ENCODE data around the gene NID1. TPM values are rescaled to one million over a fixed set of nuclear protein-coding genes. Genes with fewer than 3 reads are reported as not detected.

NID1 gene
- total RNA-seq, 1 donor from 2014 or later = 89.4 TPM

DNA sequence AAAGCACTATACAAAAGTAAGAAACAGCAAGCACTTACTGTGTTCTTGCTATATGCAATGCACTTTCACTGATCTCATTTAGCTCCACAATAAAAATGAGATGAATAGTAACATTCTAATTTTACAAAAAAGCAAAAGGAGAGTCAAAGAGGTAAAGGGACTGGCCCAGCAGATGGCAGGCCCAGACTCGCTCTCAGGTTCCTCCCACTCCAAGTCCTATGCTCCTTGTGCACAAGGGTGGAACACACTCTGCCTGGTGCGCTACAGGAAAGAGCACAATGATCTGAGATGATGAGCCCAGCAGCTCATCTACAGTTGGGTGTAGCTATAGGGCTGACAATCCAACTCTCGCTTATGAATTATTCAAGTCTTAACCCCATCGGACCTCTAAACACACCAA is 104.1 kb downstream of the NID1 start:
- DNase-seq (ENCODE audit: low spot score) = no peak

DNA sequence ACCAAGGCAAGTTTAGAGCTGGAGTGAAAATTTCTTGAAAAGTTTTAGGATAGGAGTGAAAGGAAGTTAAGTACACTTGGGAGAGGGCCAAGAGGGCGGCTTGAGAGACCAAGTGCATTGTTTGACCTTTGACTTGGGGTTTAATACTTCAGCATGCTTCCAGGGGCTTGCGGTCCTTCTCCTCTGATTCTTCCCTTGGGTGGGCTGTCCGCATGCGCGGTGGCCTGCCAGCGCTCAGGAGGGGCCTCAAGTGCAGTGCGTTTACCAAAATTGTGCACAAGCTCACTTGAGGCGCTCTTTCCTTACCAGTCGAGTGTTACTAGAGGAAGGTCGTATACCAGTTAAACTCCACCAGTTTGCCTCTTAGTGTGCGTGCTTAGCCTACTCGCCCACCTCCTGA is 106.9 kb downstream of the NID1 start:
- DNase-seq (ENCODE audit: low spot score) = no peak

GRCh38 chr1:235955777-235956176 is 109.1 kb downstream of the NID1 start:
- no peak for DNase-seq (ENCODE audit: low spot score)

DNA sequence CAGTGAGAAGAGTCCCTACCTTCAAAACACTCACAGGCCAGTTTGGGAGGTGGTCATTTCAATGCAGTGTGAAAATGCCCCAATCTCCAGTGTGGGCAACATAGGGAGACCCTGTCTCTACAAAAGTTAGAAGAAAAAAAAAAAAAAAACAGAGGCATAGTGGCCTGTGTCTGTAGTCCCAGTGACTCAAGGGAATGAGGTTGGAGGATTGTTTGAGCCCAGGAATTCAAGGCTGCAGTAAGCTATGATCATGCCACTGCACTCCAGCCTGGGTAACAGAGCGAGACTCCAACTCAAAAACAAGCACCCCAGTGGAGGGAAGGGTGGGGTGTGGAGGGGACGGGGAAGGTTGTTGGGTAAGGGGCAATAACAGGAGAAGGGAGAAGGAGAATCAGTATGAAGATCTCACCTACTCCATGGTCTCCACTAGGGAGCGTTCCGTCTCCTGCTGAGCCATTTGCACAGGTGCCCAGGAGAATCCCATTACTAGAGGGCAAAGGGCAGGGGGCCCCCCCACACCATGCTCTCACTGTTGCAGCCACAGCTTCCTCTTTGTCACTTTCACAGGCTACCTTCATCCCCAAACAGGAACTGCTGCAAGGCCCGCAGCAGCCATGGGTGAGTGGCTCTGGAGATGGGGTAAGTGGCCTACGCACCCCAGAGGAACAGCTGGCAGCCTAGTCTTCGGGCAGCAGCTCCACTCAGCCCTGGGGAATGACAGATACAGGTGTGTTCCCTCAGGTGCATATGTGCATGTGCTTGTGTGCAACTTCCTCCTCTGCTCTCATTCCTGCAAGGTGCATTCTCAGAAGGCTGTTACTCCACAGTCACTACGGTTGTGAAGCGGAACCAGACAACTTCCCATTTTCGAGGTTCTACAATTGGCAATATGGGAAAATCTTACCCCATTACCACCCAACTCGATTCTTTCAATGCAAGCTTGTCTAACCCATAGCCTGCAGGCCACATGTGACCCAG is 110.3 kb downstream of the NID1 start:
- no peak for DNase-seq (ENCODE audit: low spot score)

DNA sequence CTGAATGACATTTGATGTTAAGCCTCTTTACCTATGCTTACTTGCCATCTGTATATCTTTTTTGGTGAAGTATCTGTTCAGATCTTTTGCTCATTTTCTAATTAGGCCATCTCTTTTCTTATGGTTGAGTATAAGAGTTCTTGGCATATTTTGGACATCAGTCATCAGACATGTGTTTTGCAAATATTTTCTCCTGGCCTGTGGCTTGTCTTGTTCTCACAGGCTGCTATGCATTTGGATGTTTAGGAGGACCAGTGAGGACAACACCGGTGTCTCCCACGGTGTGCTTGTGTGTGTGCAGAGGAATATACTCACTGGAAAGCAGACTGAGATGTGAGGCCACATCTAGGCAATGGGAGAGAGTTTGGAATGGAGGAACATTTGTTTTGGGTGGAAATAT is 111.1 kb downstream of the NID1 start:
- DNase-seq (ENCODE audit: low spot score) = no peak

GRCh38 chr1:235952950-235953615 is 111.8 kb downstream of the NID1 start:
- no peak for DNase-seq (ENCODE audit: low spot score)

- DNase-seq (ENCODE audit: low spot score) = no peak
Measured at GRCh38 chr1:235951661-235952060, 113.2 kb downstream of the NID1 start.

- no peak for DNase-seq (ENCODE audit: low spot score)
Measured at GRCh38 chr1:235950318-235950717, 114.6 kb downstream of the NID1 start.

DNA sequence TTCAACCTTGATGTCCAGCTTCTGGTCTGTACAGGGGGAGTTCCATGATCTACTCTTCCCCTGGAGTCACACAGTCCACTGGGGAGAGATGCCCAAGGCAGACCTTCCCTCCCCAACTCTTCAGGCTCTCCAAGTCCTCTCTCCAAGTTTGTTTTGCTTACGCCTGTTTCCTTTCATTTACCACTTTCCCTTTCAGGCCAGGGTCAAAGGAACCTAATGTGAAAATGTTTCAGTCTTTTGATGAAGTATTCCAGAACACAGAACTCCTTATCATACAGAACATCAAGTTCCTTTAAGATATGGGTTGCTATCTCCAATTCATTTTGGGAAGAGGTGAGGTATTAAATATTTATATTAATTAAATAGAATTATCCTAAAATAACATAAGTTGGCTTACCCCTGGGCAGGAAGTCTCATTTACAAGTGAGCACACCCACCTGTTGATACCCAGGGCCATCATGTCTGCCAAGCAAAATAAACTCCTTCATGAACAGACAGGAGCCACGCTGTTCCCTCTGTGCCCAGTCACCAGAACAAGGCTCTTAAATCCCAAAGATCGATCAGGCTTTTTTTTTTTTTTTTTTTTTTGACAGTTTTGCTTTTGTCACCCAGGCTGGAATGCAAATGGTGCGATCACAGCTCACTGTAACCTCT is 116.0 kb downstream of the NID1 start:
- no peak for DNase-seq (ENCODE audit: low spot score)

GRCh38 chr1:235947989-235948388 is 116.9 kb downstream of the NID1 start:
- DNase-seq (ENCODE audit: low spot score) = no peak

DNA sequence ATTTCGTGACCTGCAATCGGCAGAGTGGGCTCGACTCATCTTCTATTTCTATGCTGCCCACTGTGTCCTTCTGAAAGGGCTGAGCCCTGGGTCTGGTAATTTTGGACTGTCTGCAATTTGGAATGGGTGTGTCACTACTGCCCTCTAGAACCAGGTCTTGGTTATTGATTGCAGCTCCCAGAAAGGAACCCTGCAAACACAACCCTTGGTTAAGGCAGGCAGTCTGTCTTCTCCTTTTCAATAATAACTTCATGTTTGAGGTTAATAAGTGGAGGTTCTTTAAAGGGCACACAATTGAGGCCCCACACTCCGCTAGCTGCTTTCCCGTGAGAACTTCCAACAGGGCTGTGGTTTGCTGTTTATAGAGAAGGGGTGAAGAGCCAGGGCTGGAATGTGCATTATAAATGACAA is 118.3 kb downstream of the NID1 start:
- DNase-seq (ENCODE audit: low spot score) = no peak

GRCh38 chr1:235945775-235946570 is 118.9 kb downstream of the NID1 start:
- DNase-seq (ENCODE audit: low spot score) = no peak

DNA sequence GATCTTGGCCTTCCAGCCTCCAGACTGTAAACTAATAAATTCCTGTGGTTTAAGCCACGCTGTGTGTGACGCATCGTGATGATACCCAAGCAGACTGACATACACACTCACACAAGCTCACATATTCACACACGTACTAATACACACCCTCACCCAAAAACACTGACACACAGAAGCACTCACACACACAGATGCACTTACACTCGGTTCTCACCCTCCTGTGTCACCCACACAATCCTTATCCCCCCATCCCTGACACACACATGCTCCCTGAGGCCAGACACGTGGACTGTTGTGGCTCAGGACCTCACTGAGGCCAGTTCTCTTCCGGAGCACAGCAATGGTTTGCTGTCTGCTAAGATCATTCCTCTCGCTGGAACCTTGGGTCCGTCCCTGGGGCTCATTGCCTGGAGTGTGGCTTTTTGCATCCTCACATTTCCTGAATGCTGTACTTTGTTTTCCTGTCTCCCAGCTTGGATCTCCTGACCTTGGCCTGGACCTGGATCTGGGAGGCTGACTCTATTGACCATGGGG is 121.2 kb downstream of the NID1 start:
- no peak for DNase-seq (ENCODE audit: low spot score)

- no peak for DNase-seq (ENCODE audit: low spot score)
Measured at GRCh38 chr1:235942979-235943575, 121.8 kb downstream of the NID1 start.

DNA sequence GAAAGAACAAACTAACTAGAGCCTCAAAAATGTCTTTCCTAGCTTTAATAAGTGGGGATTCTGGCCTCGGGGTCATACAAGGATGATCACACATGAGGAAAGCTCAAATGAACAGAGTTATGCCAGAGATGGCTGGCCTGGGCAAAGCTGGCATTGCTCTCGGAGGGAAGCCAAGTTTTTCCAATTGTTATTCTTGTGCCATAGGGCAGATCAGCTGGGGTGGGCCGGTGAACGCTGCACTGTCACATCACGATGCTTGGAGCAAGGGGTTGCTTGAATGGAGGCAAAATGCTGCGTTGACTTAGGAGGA is 122.3 kb downstream of the NID1 start:
- no peak for DNase-seq (ENCODE audit: low spot score)

DNA sequence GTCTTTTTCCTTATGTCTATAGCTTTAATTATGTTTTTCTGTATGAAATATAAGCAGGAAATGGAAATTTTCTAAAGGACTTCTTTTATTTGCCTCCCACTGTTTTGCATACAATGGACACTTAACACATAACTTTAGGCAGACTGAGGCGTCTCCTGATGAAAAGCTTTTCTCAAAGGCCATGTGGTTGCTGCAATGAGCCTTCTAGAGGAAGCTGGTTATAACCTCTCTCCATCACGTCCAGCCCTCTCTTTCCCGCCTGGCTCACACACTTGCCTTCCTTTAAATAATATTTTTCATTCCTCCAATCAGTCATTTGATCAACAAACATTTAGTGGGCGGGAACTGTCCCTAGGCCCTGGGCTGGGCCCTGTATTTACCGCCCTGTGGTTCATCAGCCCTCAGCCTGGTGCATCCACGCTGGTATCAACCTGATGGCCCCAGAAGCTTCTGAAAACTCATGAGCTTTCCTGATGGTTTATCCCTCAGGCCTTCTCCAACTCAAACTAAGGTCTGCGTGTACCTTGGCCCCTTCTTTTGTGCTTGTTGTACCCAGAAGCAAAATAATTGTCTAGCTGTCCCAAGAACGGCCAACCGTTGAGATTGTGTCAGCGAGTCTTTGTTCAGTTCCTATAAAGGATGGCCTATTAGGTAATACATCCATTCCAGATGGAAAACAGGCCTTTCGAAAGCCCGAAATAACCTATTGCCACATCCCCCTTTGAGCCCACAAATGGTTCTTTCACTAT is 122.8 kb downstream of the NID1 start:
- DNase-seq (ENCODE audit: low spot score) = no peak

- no peak for DNase-seq (ENCODE audit: low spot score)
Measured at GRCh38 chr1:235940285-235940684, 124.6 kb downstream of the NID1 start.

DNA sequence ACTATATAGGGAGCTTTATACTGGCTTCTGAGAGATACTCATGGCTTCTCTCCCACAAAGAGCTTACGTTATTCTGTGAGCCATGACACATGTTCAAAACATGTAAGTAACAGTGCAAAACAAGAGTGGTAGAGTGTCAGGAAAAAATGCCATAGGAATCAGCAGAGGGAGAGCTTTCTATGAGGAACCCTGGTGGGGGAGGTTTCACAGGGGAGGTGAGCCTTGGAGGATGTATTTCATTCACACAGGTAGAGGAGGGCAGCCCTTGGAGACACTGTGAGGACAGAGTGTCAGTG is 125.5 kb downstream of the NID1 start:
- no peak for DNase-seq (ENCODE audit: low spot score)

DNA sequence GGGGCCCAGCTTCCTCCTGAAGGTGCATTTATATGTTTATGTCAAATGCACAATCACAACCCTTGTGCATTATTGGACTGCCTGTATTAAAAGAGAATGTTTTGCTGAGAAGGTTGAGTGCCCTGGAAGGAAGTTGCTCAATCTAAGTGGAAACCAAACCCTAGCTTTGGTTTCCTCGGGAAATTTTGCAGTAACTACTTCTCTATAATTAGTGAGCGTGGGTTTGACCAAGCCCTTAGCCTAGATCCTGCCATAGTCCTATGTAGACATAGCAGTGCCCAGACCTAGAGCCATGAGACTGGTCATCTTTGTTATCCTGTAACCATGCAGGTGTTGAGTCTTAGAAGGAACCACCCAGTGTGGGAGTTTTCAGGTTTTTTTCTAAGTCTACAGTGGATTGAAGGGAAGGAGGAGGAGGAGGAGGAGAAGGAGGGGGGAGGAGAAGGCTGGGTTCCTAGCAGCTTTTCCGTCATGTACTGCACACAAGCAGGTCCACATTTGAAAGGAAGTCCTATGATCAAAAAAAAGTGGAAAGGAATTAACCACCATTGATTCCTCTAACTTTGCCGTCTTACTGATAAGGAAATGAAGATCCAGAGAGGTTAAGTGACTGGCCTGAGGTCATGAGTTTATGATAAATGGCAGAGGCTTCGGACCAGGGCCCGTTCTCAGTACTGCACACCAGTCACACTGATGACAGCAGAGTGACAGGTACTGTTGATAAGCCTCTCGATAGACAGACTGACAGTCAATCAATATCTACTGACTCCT is 126.0 kb downstream of the NID1 start:
- no peak for DNase-seq (ENCODE audit: low spot score)

GRCh38 chr1:235937123-235937522 is 127.8 kb downstream of the NID1 start:
- DNase-seq (ENCODE audit: low spot score) = no peak

Measured in mucosa of gallbladder (tissue), 1 donor.